Measurements from ENCODE around the gene KLHL29.
A peak's percentile ranks its signal among the peaks of the same experiment; 100 is the strongest.

KLHL29 gene

GRCh38 chr2:23385748-23386338 is 864 bp downstream of the KLHL29 start:
- H3K36me3 ChIP-seq (ENCODE audit: control insufficient read depth, low read length), result no peaks in the 10 kb centered on the region
- peaks cover 49% of the 10 kb centered on the region for H3K27me3 ChIP-seq (ENCODE audit: control insufficient read depth, low read length)
- TF ChIP-seq, protein P1, sequence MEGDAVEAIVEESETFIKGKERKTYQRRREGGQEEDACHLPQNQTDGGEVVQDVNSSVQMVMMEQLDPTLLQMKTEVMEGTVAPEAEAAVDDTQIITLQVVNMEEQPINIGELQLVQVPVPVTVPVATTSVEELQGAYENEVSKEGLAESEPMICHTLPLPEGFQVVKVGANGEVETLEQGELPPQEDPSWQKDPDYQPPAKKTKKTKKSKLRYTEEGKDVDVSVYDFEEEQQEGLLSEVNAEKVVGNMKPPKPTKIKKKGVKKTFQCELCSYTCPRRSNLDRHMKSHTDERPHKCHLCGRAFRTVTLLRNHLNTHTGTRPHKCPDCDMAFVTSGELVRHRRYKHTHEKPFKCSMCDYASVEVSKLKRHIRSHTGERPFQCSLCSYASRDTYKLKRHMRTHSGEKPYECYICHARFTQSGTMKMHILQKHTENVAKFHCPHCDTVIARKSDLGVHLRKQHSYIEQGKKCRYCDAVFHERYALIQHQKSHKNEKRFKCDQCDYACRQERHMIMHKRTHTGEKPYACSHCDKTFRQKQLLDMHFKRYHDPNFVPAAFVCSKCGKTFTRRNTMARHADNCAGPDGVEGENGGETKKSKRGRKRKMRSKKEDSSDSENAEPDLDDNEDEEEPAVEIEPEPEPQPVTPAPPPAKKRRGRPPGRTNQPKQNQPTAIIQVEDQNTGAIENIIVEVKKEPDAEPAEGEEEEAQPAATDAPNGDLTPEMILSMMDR (IDR thresholded peaks at IDR 0.05; ENCODE audit: low read depth, low read length, poor library complexity, severe bottlenecking), result no peak
- TF ChIP-seq EZH2phosphoT487 (IDR thresholded peaks at IDR 0.05; ENCODE audit: borderline replicate concordance, low read length), result peak; percentile 38; the same call in 1 of the 2 replicates
- H3K79me2 ChIP-seq (ENCODE audit: control insufficient read depth, low read length), result no peaks in the 10 kb centered on the region
- no peak overlapping the region for H3K27ac ChIP-seq (ENCODE audit: low read depth, low read length)
- H3K4me1 ChIP-seq (ENCODE audit: control insufficient read depth, low read length), result peaks cover 3% of the 10 kb centered on the region
- H4K20me1 ChIP-seq (ENCODE audit: control insufficient read depth, insufficient read depth, low read depth, low read length), result no peaks in the 10 kb centered on the region
- no peaks in the 10 kb centered on the region for H3K9me2 ChIP-seq (replicated peaks; ENCODE audit: control insufficient read depth, low read length)
- H3F3A ChIP-seq (ENCODE audit: control insufficient read depth, insufficient read depth), result no peaks in the 10 kb centered on the region
- no peaks in the 10 kb centered on the region for H3K9me3 ChIP-seq (ENCODE audit: control insufficient read depth, insufficient read depth, low read length)
- no peak overlapping the region for H3K4me3 ChIP-seq (ENCODE audit: low read length)
- H3K4me2 ChIP-seq (ENCODE audit: low read length), result peak overlapping the region; percentile 35; the same call in 1 of the 2 replicates

DNA sequence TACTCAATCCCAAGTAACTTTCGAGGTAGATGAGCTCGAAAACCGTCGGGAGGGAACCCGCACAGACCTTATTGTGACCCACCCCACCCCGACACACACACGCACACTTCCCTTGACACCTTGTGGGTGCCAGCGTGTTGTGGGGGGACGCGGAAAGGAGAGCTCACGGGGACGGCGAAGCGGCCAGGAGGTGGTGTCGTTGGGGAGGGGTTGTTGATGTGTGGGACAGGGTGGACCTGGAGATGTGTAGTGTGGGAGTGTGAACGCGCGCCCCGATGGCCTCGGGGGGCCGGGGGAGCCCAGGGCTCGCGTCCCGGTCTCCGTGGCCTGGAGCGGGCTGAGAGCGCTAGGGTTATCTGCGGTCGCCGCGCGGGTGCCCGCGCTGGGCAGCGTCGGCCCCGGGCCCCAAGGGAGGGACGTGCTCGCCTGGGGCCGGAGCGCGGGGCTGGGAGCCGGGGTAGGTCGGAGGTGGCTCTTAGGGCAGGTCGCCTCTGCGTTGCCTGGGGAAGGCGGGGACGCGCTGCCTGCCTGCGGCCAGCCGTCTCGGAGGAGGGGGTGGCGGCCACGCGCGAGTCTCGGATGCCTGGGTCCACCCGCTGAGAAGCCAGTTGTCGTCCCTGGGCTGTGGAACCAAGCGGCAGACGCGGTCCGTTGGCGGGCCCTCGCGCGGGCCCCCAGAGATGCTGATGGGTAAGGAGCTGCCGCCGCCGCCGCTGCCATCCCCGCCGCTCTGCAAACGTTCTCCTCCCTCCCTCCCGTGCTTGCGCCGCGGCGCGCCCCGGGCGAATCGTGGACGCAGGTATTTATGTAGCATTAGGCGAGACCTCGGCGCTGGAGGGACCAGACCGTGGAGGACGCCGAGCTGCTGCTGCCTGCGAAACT is 1.6 kb downstream of the KLHL29 start:
- H3K4me1 ChIP-seq (ENCODE audit: control insufficient read depth, low read length), result no peaks in the 10 kb centered on the region
- no peaks in the 10 kb centered on the region for H3K9me3 ChIP-seq (ENCODE audit: control insufficient read depth, insufficient read depth, low read length)
- peaks cover 49% of the 10 kb centered on the region for H3K27me3 ChIP-seq (ENCODE audit: control insufficient read depth, low read length)
- H3K9me2 ChIP-seq (replicated peaks; ENCODE audit: control insufficient read depth, low read length), result no peaks in the 10 kb centered on the region
- TF ChIP-seq, protein P1 (IDR thresholded peaks at IDR 0.05; ENCODE audit: low read depth, low read length, poor library complexity, severe bottlenecking), result no peak
- peak; percentile 94; the same call in 1 of the 2 replicates for TF ChIP-seq EZH2phosphoT487 (IDR thresholded peaks at IDR 0.05; ENCODE audit: borderline replicate concordance, low read length)
- no peaks in the 10 kb centered on the region for H4K20me1 ChIP-seq (ENCODE audit: control insufficient read depth, insufficient read depth, low read depth, low read length)
- no peaks in the 10 kb centered on the region for H3K79me2 ChIP-seq (ENCODE audit: control insufficient read depth, low read length)
- no peak overlapping the region for H3K27ac ChIP-seq (ENCODE audit: low read depth, low read length)
- H3F3A ChIP-seq (ENCODE audit: control insufficient read depth, insufficient read depth), result no peaks in the 10 kb centered on the region
- H3K36me3 ChIP-seq (ENCODE audit: control insufficient read depth, low read length), result no peaks in the 10 kb centered on the region
- H3K4me2 ChIP-seq (ENCODE audit: low read length), result no peak overlapping the region
- no peak overlapping the region for H3K4me3 ChIP-seq (ENCODE audit: low read length)

DNA sequence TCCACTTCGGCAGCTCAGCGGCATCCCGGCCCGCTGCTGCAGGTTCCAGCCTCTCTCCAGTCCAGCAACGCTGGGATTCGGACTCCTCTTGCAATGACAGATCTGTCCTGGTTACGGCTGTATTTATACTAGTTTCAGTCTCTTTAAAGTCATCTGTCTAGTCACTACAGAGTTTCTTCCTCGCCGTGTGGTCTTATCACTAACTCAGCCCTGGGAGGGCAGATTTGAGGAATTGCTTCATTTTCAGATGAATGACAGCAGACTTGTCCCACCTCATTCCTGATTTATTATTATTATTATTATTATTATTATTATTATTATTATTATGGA is 2.2 kb downstream of the KLHL29 start:
- TF ChIP-seq, protein P1 (IDR thresholded peaks at IDR 0.05; ENCODE audit: low read depth, low read length, poor library complexity, severe bottlenecking), result no peak
- no peak for TF ChIP-seq EZH2phosphoT487 (IDR thresholded peaks at IDR 0.05; ENCODE audit: borderline replicate concordance, low read length)
- H3K36me3 ChIP-seq (ENCODE audit: control insufficient read depth, low read length), result no peaks in the 10 kb centered on the region
- no peaks in the 10 kb centered on the region for H3K9me2 ChIP-seq (replicated peaks; ENCODE audit: control insufficient read depth, low read length)
- no peak overlapping the region for H3K27ac ChIP-seq (ENCODE audit: low read depth, low read length)
- no peaks in the 10 kb centered on the region for H3F3A ChIP-seq (ENCODE audit: control insufficient read depth, insufficient read depth)
- no peaks in the 10 kb centered on the region for H4K20me1 ChIP-seq (ENCODE audit: control insufficient read depth, insufficient read depth, low read depth, low read length)
- H3K9me3 ChIP-seq (ENCODE audit: control insufficient read depth, insufficient read depth, low read length), result no peaks in the 10 kb centered on the region
- H3K4me1 ChIP-seq (ENCODE audit: control insufficient read depth, low read length), result no peaks in the 10 kb centered on the region
- no peak overlapping the region for H3K4me3 ChIP-seq (ENCODE audit: low read length)
- peaks cover 43% of the 10 kb centered on the region for H3K27me3 ChIP-seq (ENCODE audit: control insufficient read depth, low read length)
- no peaks in the 10 kb centered on the region for H3K79me2 ChIP-seq (ENCODE audit: control insufficient read depth, low read length)
- H3K4me2 ChIP-seq (ENCODE audit: low read length), result no peak overlapping the region
